Fibroblast of skin of abdomen (primary cell): ENCODE results near the gene DTNB.
"Not testable (repeated sequence)": the region's sequence is repeated elsewhere in the genome, so short reads cannot be mapped to it uniquely, and the experiment has no call there.

ENCODE experiments used
- DNase-seq: peaks from one replicate; pipeline ENCODE4 v3.0.0-alpha.2; 2013

Gene DTNB

DNA sequence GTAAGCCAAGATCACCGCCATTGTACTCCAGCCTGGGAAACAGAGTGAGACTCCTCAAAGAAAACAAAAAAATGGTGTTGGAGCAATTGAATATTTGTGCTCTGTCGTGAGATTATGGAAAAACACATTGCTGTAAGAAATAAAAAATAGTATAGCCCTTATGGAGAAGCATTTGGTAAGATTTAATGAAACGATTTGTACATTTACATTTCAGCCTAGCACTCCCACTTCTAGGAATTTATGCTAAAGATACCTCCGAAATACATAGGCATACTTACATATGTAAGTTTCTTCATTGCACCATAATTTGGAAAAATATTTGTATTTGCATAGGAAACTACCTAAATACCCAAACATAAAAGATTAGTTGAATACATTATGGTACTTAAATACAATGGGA is 8.7 kb upstream of the DTNB start:
- no peak for DNase-seq

DNA sequence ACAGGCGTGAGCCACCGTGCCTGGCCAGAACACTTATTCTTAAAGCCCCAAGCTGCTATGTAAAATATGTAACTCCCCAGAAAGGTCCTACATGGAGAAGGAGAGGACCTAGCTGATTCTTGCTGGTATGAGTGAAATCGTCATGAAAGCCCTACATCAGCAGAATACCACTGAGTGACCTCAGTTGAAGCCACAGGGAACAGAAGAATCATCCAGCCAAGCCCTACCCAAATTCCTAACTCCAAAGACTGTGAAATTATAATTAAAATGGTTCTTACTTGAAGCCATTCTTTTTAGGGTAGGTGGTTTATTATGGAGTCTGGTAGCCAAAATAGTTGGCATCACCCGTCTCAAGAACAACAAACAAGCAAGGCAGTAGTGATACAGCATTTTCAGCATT is 4.5 kb upstream of the DTNB start:
- DNase-seq = no peak

DNA sequence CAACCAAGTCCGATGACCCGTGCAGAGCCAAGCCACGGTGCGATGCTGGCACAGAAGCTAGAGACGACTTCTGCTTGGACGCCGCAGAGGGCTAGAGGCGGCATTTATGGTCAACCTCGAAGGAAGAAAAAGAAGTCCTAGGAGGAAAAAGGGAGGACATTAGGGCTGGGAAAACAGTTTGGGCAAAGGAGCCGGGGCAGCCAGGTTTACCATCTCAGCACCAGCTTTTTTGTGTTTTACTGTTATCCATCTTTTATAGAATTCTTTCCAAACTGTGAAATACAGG is 643 bp upstream of the DTNB start:
- no peak for DNase-seq

DNA sequence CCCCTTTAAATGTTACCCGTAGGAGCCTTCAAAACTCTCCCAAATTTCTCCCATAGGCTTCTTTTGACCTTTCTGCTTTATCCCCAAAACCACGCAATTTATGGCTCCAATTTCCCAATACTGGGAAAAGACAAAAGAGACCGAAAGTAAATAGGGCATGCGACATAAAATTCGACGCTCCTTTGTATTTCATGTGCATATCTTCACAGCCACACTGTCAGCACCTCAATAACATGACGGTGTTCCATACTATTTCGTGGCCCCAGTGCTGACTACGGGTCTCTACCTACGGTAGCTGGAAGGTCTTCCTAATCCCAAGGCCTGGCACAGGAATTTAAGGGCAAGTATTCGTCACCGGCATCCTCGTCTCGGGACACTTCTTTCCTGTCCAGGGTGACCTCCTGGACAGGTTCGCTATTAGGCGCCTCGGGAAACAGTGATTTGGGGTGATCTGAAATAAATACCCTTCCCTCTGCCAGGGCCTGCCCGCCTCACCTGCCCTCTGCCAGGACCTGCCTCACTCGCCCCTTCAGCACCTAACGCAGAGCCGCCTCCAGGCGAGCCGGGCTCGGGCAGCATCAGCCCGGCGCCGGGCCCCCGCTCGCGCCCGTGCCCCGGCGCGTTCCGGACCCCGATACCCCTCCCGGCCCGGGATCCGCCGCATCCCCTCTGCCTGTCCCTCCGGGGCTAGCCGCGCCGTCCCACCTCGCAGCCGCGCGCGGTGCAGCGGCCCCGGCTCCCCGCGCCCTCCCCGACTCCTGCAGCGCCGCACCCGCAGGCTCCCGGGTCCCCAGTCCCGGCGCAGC is 680 bp downstream of the DTNB start:
- peak; percentile 43 for DNase-seq

DNA sequence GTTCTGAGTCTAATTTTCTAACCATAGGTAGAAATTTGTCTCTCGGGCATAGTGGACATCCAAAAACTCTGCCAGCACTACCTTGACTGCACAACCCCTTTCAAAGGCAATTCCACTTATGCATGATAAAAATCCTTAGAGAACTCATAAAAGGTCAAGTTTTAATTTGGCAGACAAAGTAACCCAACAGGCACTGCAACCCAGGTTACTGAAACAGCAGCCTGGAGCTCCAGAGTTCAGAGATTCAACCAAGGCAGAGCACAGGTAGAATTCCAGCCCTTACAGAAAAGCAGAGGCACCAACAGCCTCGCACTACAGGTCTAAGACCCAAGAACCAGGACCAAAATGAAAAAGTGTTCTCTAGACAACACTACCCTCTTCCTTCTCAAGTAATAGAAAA is 1.8 kb downstream of the DTNB start:
- no peak for DNase-seq

DNA sequence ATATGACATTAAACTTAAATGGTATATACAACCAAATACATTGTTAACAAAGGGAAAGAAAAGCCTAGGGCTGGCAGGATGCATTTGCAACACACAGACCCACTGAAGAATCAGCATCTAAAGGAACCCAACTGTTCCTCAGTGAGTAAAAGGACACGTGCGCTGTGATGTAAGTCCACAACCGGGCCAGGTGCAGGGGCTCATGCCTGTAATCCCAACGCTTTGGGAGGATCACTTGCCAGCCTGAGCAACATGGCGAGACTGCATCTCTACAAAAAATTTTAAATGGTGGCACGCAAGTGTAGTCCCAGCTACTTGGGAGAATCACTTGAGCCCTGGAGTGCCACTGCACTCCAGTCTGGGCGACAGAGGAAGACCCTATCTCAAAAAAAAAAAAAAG is 3.9 kb downstream of the DTNB start:
- no peak for DNase-seq

DNA sequence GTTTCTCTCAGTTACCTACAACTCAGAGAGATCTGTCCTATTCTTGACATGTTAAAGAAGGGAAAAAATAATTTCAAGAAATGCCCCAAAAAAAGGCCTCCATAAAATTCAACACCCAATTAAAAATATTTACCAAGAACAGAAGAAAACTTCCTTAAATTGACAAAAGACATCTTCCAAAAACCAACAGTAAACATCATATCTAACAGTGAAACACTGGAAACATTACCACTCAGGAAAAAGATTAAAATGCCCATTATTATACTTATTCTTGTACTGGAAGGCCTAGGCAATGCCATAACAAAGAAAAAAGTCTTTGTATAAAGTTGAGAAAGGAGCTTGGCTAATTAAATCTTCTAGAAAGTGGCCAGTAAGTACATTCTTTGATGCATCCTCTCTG is 7.2 kb downstream of the DTNB start:
- DNase-seq = no peak

DNA sequence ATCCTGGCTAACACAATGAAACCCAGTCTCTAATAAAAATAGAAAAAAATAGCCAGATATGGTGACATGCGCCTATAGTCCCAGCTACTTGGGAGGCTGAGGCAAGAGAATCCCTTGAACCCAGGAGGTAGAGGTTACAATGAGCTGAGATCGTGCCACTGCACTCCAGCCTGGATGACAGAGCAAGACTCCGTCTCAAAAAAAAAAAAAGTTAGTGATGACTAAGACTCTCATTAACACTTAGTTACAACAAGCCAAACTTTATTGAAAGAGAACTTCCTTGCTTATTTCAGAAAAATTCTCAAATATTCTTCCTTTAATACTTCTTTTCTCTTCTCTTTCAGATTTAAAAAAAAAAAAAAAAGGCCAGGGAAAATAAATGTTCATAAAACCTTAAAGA is 7.9 kb downstream of the DTNB start:
- not testable (repeated sequence) for DNase-seq

DNA sequence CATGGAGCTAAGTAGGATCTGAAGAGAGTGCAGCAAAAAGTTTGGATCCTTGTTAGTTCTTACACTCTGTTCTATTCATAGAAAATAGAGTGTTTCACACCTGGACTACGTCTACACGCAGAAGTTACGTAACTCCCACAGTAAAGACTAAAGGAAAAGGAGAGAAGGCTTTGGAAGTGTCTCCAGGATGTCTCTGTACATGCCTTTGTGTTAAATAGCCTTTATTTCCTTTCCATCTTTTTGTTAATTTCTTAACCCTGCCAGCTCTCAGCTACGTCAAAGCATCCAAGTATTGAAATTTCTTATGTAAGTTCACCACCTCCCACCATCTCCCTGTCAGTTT is 8.4 kb downstream of the DTNB start:
- no peak for DNase-seq

DNA sequence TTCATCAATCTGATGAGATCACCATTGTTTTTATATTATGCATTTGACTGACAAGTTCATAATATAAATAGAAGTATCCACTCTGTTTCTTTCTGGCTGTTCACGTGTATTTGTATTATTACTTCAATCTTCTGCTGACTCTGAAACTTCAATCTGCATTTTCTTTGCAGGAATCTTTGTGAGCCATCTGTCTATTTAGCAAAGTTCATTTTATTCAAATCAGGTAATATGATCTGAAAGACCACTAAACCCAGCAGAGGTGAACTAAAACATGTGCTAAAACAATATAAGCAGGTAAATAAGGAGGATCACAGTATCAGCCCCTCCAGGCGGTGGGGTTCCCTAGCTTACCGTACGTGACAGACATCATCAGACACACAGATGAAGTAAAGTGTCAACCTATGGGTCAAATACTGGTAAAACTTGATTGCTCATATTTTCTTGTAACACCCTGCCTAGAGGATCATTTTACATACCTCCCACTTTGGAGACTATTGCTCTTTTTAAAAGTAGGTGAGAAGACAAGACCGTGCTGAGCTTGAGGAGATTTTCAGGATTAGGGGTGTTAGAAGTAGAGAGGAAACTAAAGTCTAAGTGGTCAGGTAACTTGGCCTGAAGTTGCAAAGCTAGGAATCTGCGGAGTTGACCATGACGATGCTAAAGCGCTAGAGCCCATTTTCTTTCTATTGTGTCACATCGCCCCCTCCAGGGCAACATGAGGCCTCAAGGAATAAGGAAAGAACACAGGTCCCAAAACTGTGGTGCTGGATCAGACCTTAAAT is 9.0 kb downstream of the DTNB start:
- DNase-seq = peak; percentile 56

DNA sequence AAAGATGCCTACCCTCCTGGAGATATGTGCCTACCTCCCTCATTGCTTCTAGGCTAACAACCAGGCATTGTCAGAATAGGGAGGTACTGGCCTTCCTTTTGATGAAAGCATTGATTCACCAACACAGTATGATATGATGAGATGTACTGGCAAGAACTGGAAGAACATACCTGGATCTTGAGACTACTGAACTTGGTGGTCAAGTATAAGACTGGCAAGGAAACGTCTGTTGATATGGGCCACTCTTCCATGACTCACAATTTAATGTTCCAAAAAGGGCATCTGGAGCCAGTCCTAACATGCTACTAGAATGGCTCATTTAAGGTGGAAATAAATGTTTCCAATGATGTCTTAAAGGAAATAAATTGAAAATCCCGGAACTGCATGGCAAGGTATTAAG is 18.1 kb downstream of the DTNB start:
- no peak for DNase-seq

DNA sequence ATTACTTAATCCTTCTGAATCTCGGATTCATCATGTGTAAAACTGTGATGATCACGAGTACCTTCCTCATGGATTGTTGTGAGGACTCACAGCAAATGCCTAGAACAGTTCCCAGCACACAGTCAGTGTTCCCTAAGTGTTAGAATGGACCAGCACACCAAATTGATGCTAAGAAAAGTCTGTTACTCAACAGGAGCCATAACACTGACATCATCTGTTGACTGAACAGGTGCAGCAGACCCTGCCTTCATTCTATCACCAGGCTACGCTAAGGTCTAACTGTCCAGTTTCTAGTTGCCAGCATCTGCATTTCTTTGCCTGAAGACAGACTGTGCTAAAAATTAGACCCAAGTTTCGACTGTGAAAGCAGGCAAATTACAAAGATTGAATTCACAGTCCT is 18.6 kb downstream of the DTNB start:
- DNase-seq = no peak

DNA sequence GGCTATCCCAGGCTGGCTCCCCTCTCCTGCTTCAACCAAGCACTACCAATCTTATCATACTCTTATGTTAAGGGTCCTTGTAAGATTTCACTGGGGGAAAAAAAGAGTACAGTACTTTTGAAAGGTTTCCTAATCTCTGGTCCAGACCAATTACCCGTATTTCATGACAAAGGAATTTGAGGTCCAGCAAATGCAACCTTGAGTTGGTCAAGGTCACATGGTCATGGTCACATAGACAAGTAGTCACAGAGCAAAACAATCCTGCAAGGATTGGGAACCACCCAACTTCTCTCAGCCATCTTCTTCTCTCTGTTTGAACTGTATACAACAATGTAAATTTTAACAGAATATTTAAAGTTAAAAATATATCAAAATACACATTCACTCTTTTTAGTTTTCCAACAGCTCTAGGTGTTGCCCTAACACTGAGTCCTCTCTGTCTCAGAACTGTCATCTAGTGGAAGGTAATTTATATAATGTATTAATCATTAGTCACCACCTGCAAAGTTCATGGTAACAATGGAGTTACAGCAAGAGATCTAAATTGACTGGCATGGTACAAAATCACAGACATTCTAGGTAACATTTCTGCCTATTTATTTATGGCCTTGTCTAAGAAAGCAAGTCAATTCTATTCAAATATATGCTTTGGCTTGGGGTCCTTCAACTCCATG is 21.5 kb downstream of the DTNB start:
- no peak for DNase-seq

DNA sequence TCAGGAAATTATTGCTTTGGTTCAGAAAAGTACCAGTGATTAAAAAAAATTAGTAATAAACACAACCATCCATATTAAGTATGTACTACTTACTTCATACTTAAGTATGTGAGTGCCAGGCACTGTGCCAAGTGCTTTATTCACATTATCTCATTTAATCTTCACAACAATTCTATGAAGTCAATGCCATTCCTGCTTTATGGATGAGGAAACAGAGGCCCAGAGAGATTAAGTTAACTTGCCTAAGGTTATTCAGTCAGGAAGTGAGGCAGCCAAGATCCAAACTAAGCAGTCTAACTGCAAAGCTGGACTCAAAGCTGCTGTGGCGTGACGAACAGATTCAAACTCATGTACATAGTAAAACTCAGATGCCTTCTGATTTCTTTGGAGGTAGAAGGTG is 22.3 kb downstream of the DTNB start:
- DNase-seq = peak; percentile 48

DNA sequence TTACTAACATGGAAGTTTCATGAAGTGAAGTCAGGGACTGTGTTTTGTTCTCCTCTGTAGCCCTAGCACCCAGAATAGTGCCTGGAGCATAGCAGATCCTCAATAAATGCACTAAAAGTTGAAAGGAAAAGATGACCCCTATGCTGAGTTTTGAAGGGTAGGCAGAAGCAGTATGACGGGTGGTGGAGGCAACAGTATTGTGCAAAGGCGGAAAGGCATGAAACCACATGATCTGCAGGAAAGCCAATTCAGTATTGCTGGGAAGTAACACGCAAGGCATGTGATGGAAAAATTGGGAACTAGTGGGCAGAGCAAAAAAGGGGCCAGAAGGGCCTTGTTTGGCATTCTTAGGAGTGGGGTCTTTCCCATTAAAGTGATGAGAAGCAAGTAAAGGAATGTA is 23.1 kb downstream of the DTNB start:
- no peak for DNase-seq

DNA sequence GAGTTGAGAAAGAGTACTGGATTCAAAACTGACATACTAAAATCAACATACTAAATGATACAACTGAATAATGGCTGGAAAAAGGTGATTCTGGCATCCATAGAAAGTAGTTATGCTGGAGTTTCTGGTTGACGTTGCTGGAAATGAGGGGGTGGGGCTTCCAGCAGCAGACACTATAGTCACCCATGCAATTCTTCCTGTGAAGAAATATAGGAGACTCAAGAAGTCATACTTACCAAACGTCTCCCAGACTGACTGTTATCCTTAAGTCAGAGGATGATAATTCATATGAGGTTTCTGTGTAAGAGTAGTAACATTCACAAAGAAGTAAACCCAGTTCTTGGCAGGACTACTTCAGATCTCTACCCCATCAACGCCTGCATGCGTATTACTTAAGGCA is 23.6 kb downstream of the DTNB start:
- DNase-seq = no peak

DNA sequence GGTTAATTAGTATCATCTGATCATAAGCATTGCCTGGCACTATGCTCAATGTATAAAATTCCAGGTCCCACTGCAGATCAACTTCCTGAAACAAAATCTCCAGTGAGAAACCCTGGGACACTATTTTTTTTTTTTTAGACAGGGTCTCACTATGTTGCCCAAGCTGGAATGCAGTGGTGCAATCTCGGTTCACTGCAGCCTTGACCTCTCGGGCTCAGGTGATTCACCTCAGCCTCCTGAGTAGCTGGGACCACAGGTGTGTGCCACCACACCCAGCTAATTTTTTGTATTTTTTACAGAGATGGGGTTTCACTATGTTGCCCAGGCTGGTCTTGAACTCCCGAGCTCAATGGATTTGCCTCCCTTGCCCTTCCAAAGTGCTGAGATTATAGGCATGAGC is 31.1 kb downstream of the DTNB start:
- no peak for DNase-seq

DNA sequence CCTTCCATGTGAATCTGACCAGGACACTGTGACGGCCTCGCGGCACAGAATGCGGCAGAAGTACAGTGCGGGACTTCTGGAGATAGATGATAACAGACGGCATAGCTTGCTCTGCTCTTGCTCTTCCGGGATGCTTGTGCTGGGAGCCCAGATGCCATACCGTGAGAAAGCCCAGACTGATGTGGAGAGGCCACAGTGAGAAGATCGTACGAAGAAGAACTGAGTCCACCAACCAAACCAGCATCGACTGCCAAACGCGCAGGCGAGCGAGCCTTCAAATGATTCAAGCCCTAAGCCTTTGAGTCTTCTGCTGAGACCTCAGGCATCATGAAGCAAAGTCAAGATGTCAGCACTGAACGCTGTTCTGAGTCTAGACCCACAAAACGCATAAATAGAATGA is 33.7 kb downstream of the DTNB start:
- no peak for DNase-seq

DNA sequence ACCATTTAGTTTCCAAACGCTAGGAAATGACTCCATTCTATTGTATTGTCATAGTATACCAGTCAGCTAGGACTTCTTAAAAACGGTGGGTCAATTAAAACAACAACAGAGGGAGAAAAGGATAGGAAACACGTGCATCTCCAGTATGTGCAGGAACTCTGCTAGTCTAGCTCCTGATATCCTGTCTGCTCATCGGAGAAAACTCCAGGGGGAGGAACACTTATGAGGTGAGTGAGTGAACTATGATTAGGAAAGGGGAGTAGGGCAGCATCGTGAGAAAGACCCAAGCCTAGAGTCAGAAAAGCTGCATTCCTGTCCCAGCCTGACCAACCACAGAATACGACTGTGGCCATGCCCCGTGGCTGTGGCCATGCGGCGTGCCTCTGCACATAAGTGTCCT is 34.2 kb downstream of the DTNB start:
- peak; percentile 1 for DNase-seq

DNA sequence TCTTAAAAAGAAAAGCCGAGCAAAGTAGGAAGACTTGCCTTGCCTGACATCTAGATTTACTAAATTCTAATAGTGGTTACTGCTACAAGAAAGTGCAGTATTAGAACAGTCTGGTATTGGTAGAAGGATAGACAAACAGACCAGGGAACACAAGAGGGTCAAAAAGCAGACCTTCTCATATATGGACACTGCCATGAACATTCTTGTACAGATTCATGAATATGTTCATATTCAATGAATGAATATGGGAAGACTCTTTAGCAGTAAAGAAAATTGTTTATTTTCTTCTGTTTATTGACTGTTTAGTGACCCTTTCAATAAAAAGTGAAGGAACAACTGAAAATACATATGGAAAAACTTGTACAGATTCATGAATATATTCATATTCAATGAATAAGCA is 37.6 kb downstream of the DTNB start:
- DNase-seq = no peak

DNA sequence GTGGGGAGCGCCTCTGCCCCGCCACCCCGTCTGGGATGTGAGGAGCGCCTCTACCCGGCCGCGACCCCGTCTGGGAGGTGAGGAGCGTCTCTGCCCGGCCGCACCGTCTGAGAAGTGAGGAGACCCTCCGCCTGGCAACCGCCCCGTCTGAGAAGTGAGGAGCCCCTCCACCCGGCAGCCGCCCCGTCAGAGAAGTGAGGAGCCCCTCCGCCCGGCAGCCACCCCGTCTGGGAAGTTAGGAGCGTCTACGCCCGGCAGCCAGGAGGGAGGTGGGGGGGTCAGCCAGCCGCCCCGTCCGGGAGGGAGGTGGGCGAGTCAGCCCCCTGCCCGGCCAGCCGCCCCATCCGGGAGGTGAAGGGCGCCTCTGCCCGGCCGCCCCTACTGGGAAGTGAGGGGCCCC is 39.6 kb downstream of the DTNB start:
- DNase-seq = not testable (repeated sequence)

DNA sequence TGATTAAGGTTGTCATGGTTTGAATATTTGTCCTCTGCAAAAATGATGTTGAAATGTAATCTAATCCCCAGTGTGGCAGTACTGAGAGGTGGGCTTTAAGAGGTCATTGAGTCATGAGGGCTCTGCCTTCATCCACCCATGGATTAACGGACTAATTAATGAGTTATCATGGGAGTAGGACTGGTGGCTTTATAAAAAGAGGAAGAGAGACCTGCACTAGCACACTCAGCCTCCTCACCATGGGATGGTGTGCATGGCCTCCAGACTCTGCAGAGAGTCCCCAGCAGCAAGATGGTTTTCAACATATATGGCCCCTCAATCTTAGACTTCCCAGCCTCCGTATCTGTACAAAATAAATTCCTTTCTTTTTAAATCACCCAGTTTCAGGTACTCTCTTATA is 41.0 kb downstream of the DTNB start:
- DNase-seq = no peak

DNA sequence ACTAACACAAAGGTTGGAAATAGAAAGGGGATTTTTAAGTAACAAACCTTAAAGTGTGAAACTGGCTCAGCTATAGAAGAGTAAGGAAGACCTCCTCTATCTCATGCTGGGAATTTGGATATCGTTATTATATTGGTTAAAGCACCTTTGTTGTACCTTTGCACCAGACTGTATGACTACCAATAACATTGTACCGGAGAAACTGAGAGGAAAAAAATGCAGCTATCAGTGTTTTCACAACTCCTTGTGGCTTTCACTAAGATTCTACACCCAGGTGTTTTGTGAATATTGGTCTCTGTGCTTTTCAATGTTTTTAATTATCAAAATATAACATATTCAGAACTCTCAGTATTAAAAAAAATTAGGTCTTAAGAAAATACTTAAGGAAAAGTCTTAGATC is 48.7 kb downstream of the DTNB start:
- DNase-seq = no peak

DNA sequence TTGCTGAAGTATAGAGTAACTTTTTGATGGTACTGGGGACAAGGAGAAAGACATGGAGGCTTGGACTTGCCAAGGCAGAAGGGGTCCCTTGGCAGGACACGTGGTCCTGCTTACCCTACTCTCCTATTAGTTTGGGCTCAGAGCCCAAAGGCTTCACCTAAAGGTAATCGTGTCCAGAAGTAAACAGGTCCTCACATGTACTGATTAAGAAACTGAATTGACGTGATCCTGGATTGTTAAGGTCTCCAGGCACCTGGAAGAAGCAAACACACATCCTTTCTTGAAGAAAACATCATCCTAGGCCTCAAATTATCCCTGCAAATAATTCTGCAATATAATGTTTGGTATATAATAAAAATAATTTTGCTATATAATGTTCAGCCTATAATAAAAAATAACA is 50.0 kb downstream of the DTNB start:
- no peak for DNase-seq
